ENCODE results near the gene SUPT6H. TPM values are rescaled to one million over a fixed set of nuclear protein-coding genes. Genes with fewer than 3 reads are reported as not detected.

SUPT6H gene
- total and polyA plus RNA-seq, 3 donors from 2014 or later, result 64.8 to 129 (median 121) TPM

- Histone ChIP-seq H3K27ac (no peak overlapping the region), H3K4me1 (no peaks in the 10 kb centered on the region), H3K4me3 (no peak overlapping the region), H3K36me3 (ENCODE audit: low read depth, missing control alignments) (no peaks in the 10 kb centered on the region), H3K9me3 (no peaks in the 10 kb centered on the region), H3K27me3 (no peaks in the 10 kb centered on the region)
- 76 to 86% methylated on average over 4 of the region's 4 CpGs for WGBS, 2 donors
- TF ChIP-seq POLR2A (IDR thresholded peaks at IDR 0.05) (no peak), CTCF (IDR thresholded peaks at IDR 0.05) (no peak)
- DNase-seq, result no peak
- intact Hi-C loops (cut with DNase I; ENCODE audit: low total_unique reads), result no loop called here
Measured at GRCh38 chr17:28615260-28615940, 46.6 kb upstream of the SUPT6H start.

GRCh38 chr17:28616281-28616680 is 45.7 kb upstream of the SUPT6H start:
- Histone ChIP-seq H3K4me3 (no peak overlapping the region), H3K27ac (no peak overlapping the region), H3K27me3 (no peaks in the 10 kb centered on the region), H3K36me3 (ENCODE audit: low read depth, missing control alignments) (no peaks in the 10 kb centered on the region), H3K4me1 (no peaks in the 10 kb centered on the region), H3K9me3 (no peaks in the 10 kb centered on the region)
- no peak for TF ChIP-seq POLR2A (IDR thresholded peaks at IDR 0.05)
- TF ChIP-seq CTCF (IDR thresholded peaks at IDR 0.05), result no peak
- intact Hi-C loops (cut with DNase I; ENCODE audit: low total_unique reads), result no loop called here
- no peak for DNase-seq
- 83 to 89% methylated on average over 7 of the region's 7 CpGs for WGBS, 2 donors

GRCh38 chr17:28618464-28618863 is 43.5 kb upstream of the SUPT6H start:
- DNase-seq, result no peak
- no peaks in the 10 kb centered on the region for H3K4me1 ChIP-seq
- intact Hi-C loops (cut with DNase I; ENCODE audit: low total_unique reads), result no loop called here
- TF ChIP-seq POLR2A (IDR thresholded peaks at IDR 0.05) (no peak), CTCF (IDR thresholded peaks at IDR 0.05) (no peak)
- H3K9me3 ChIP-seq, result no peaks in the 10 kb centered on the region
- H3K27ac ChIP-seq, result no peak overlapping the region
- no peak overlapping the region for H3K4me3 ChIP-seq
- H3K36me3 ChIP-seq (ENCODE audit: low read depth, missing control alignments), result no peaks in the 10 kb centered on the region
- WGBS, 2 donors, result 91 to 96% methylated on average over 3 of the region's 3 CpGs
- H3K27me3 ChIP-seq, result no peaks in the 10 kb centered on the region

GRCh38 chr17:28620010-28620409 is 42.0 kb upstream of the SUPT6H start:
- 87 to 89% methylated on average over 2 of the region's 2 CpGs for WGBS, 2 donors
- no peak overlapping the region for H3K27ac ChIP-seq
- no peak for TF ChIP-seq CTCF (IDR thresholded peaks at IDR 0.05)
- TF ChIP-seq POLR2A (IDR thresholded peaks at IDR 0.05), result no peak
- H3K9me3 ChIP-seq, result no peaks in the 10 kb centered on the region
- no peaks in the 10 kb centered on the region for H3K36me3 ChIP-seq (ENCODE audit: low read depth, missing control alignments)
- no peak for DNase-seq
- no peaks in the 10 kb centered on the region for H3K4me1 ChIP-seq
- H3K4me3 ChIP-seq, result no peak overlapping the region
- intact Hi-C loops (cut with DNase I; ENCODE audit: low total_unique reads), result no loop called here
- no peaks in the 10 kb centered on the region for H3K27me3 ChIP-seq

GRCh38 chr17:28622186-28622585 is 39.8 kb upstream of the SUPT6H start:
- H3K27ac ChIP-seq, result no peak overlapping the region
- H3K4me3 ChIP-seq, result no peak overlapping the region
- H3K27me3 ChIP-seq, result no peaks in the 10 kb centered on the region
- DNase-seq, result no peak
- no peak for TF ChIP-seq CTCF (IDR thresholded peaks at IDR 0.05)
- TF ChIP-seq POLR2A (IDR thresholded peaks at IDR 0.05), result no peak
- intact Hi-C loops (cut with DNase I; ENCODE audit: low total_unique reads), result no loop called here
- no peaks in the 10 kb centered on the region for H3K36me3 ChIP-seq (ENCODE audit: low read depth, missing control alignments)
- H3K4me1 ChIP-seq, result no peaks in the 10 kb centered on the region
- 87 to 91% methylated on average over 3 of the region's 3 CpGs for WGBS, 2 donors
- no peaks in the 10 kb centered on the region for H3K9me3 ChIP-seq

Measured in testis (tissue), 3 donors.